ENCODE results near the gene PRSS36. TPM values are rescaled to one million over a fixed set of nuclear protein-coding genes. Genes with fewer than 3 reads are reported as not detected.
A peak's percentile ranks its signal among the peaks of the same experiment; 100 is the strongest.

The PRSS36 gene
- total and polyA plus RNA-seq, 9 of the 15 experiments (the other 6 are each of a cell fraction or from before 2014, with no cell fraction given), result 0.09 to 1.2 (median 0.54) TPM; not detected in 2

DNA sequence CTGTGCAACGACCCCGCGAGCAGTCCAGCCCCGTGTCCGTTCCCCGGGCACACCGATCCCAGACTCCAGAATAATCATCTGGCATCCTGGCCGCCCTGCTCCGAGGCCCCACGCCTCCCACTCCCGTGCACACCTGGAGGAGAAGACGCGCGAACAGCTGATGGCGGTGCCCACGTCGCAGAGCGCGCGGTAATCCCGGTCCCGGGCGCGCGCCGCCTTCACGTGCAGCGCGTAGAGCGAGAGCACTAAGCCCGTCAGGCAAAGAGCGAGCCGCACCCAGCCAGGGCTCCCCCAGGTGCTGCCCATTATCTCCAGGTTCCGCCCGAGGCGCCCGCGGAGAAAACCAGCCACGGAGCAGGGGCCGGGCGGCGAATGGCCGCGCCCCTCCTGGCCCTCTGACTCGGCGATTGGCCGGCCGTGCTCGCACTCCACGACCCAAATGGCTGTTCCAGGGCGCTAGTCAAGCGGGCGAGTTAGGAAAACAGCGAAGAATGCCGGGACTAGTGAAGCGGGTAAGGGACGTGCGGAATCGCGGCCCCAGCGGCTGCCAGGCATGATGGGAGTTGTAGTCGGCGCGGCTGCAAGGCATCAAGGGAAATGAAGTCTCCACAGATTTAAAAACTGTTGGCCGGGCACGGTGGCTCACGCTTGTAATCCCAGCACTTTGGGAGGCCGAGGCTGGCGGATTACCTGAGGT lies 55.3 kb downstream of the PRSS36 start, which contains the start of gene VKORC1 (continued):
- TF ChIP-seq, protein P1, sequence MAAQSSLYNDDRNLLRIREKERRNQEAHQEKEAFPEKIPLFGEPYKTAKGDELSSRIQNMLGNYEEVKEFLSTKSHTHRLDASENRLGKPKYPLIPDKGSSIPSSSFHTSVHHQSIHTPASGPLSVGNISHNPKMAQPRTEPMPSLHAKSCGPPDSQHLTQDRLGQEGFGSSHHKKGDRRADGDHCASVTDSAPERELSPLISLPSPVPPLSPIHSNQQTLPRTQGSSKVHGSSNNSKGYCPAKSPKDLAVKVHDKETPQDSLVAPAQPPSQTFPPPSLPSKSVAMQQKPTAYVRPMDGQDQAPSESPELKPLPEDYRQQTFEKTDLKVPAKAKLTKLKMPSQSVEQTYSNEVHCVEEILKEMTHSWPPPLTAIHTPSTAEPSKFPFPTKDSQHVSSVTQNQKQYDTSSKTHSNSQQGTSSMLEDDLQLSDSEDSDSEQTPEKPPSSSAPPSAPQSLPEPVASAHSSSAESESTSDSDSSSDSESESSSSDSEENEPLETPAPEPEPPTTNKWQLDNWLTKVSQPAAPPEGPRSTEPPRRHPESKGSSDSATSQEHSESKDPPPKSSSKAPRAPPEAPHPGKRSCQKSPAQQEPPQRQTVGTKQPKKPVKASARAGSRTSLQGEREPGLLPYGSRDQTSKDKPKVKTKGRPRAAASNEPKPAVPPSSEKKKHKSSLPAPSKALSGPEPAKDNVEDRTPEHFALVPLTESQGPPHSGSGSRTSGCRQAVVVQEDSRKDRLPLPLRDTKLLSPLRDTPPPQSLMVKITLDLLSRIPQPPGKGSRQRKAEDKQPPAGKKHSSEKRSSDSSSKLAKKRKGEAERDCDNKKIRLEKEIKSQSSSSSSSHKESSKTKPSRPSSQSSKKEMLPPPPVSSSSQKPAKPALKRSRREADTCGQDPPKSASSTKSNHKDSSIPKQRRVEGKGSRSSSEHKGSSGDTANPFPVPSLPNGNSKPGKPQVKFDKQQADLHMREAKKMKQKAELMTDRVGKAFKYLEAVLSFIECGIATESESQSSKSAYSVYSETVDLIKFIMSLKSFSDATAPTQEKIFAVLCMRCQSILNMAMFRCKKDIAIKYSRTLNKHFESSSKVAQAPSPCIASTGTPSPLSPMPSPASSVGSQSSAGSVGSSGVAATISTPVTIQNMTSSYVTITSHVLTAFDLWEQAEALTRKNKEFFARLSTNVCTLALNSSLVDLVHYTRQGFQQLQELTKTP (IDR thresholded peaks at IDR 0.05; ENCODE audit: low read depth in 1 of 2, partially characterized antibody in 2 of 2), result peak in 1 of 2 experiments; percentile 97
- peak; percentile 12; the same call in 1 of the 2 replicates for TF ChIP-seq KDM2B (CRISPR knock-in tag; IDR thresholded peaks at IDR 0.05)
- peak in 1 of 2 experiments; percentile 65; a peak in 1 of 4 replicates for TF ChIP-seq SRF (CRISPR knock-in tag; IDR thresholded peaks at IDR 0.05)
- TF ChIP-seq SIN3B (IDR thresholded peaks at IDR 0.05; ENCODE audit: low read depth), result peak; percentile 33; the same call in 1 of the 2 replicates
- peak; percentile 86; the same call in 1 of the 2 replicates for TF ChIP-seq EP400 (IDR thresholded peaks at IDR 0.05)
- TF ChIP-seq RBM22 (IDR thresholded peaks at IDR 0.05; ENCODE audit: low read depth, low read length, poor library complexity, severe bottlenecking), result no peak
- TF ChIP-seq ESRRA (IDR thresholded peaks at IDR 0.05; ENCODE audit: borderline replicate concordance, low read depth), result 0 out of 2 replicates have a peak, but pooled peaks have one; percentile 24
- TF ChIP-seq ZC3H8 (IDR thresholded peaks at IDR 0.05), result no peak
- peak; percentile 40; the same call in 1 of the 2 replicates for TF ChIP-seq CREB1 (IDR thresholded peaks at IDR 0.05)
- peak; percentile 59 for TF ChIP-seq CREB1 (CRISPR knock-in tag; IDR thresholded peaks at IDR 0.05)
- TF ChIP-seq, protein P2, sequence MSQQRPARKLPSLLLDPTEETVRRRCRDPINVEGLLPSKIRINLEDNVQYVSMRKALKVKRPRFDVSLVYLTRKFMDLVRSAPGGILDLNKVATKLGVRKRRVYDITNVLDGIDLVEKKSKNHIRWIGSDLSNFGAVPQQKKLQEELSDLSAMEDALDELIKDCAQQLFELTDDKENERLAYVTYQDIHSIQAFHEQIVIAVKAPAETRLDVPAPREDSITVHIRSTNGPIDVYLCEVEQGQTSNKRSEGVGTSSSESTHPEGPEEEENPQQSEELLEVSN (IDR thresholded peaks at IDR 0.05; ENCODE audit: borderline replicate concordance in 1 of 2, extremely low read depth in 1 of 2, insufficient read depth in 1 of 2, insufficient read length in 1 of 2, low read depth in 1 of 2, low read length in 1 of 2, poor library complexity in 1 of 2, severe bottlenecking in 1 of 2), result peak; percentile 76 to 87
- peak; percentile 84 for TF ChIP-seq CCNT2 (IDR thresholded peaks at IDR 0.05; ENCODE audit: borderline replicate concordance, extremely low read depth, insufficient read length, low read depth, low read length)
- TF ChIP-seq, protein P3, sequence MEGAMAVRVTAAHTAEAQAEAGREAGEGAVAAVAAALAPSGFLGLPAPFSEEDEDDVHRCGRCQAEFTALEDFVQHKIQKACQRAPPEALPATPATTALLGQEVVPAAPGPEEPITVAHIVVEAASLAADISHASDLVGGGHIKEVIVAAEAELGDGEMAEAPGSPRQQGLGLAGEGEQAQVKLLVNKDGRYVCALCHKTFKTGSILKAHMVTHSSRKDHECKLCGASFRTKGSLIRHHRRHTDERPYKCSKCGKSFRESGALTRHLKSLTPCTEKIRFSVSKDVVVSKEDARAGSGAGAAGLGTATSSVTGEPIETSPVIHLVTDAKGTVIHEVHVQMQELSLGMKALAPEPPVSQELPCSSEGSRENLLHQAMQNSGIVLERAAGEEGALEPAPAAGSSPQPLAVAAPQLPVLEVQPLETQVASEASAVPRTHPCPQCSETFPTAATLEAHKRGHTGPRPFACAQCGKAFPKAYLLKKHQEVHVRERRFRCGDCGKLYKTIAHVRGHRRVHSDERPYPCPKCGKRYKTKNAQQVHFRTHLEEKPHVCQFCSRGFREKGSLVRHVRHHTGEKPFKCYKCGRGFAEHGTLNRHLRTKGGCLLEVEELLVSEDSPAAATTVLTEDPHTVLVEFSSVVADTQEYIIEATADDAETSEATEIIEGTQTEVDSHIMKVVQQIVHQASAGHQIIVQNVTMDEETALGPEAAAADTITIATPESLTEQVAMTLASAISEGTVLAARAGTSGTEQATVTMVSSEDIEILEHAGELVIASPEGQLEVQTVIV (CRISPR knock-in tag; IDR thresholded peaks at IDR 0.05; ENCODE audit: borderline replicate concordance), result no peak
- TF ChIP-seq SP1 (CRISPR knock-in tag; IDR thresholded peaks at IDR 0.05), result peak; percentile 70
- TF ChIP-seq PRMT5 (CRISPR knock-in tag; IDR thresholded peaks at IDR 0.05), result no peak
- TF ChIP-seq, protein P4, sequence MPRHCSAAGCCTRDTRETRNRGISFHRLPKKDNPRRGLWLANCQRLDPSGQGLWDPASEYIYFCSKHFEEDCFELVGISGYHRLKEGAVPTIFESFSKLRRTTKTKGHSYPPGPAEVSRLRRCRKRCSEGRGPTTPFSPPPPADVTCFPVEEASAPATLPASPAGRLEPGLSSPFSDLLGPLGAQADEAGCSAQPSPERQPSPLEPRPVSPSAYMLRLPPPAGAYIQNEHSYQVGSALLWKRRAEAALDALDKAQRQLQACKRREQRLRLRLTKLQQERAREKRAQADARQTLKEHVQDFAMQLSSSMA (CRISPR knock-in tag; IDR thresholded peaks at IDR 0.05), result no peak

All from K562 (cell line).